BJ (cell line): ENCODE measurements around the gene TMEM272. TPM values are rescaled to one million over a fixed set of nuclear protein-coding genes. Genes with fewer than 3 reads are reported as not detected.

Experiments
- CTCF ChIA-PET: fragments of 350-600 bp; formaldehyde crosslinking; extraction: SDS; loops from one replicate; lab custom pipeline; 2021; ENCODE audit warnings: antibody characterized with exemption, inconsistent platforms; lab: Yijun Ruan, JAX
- POLR2A ChIA-PET: fragments of 300-600 bp; sonication (Branson Sonifier 250); formaldehyde crosslinking; extraction: SDS; loops from one replicate; lab custom pipeline; 2021; ENCODE audit warnings: antibody characterized with exemption; lab: Charles Lee
- DNase-seq: peaks from one replicate; pipeline ENCODE4 v3.0.0-alpha.2; 2011; ENCODE audit warnings: low read depth
- H3K27me3 ChIP-seq: 2 replicates; pipeline ENCODE4 v1.6.0; 2011; ENCODE audit warnings: low read length; ENCODE audit not compliant: control insufficient read depth, insufficient read depth
- H3K36me3 ChIP-seq: 2 replicates; pipeline ENCODE4 v1.5.1; 2011; ENCODE audit warnings: low read length; ENCODE audit not compliant: control insufficient read depth, insufficient read depth
- H3K4me3 ChIP-seq: 2 replicates; pipeline ENCODE4 v1.5.1; 2011; ENCODE audit warnings: low read depth, mild to moderate bottlenecking, control low read depth, low read length
- CTCF ChIP-seq: IDR thresholded peaks from 2 replicates; pipeline ENCODE4 v1.5.1; 2011; ENCODE audit warnings: low read depth, mild to moderate bottlenecking, control low read depth, inconsistent platforms, low read length, moderate library complexity; ENCODE audit not compliant: insufficient read depth
- polyA plus RNA-seq: library from polyadenylated mRNA; depleted of rRNA; stranded (reverse); fragments of >200 nt; gene quantifications from 2 replicates; pipeline ENCODE4 v1.2.3, GENCODE V29; 2011

The TMEM272 gene
- polyA plus RNA-seq, 1 experiment = not detected

DNA sequence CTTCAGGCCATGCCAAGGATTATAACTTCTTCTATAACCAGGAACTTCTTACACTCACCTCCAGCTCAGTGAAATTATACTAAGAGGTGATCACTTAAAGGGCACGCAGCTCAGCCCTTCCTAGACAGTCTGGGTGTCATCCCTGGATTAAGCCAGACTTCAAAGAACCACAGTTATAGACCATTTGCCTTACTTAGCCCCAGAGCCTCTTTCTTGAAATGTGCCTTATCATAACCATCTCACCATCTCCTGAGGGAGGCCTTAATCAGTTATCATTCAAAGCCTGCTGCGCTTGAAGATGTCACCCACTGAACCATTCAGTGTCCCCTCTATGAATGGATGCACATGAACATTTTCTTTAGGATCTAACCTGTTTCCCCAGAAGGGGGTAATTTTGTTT, 30.9 kb downstream of the TMEM272 start:
- Histone ChIP-seq H3K4me3 (no peak overlapping the region), H3K36me3 (no peaks in the 10 kb centered on the region), H3K27me3 (peaks cover 16% of the 10 kb centered on the region)
- ChIA-PET POLR2A (no interaction called here), CTCF (interaction anchor here (0.7 to 4.8 kb wide), 11 partner anchors 8 to 422 kb away, joined by 3 to 42 read pairs (median 4); partner anchors contain the start of gene NEK5)
- TF ChIP-seq CTCF = no peak
- DNase-seq = no peak

GRCh38 chr13:51811920-51812451, 33.0 kb downstream of the TMEM272 start:
- CTCF ChIA-PET = interaction anchor here (1.3 to 4.8 kb wide), 2 partner anchors 14 to 316 kb away, joined by 4 to 42 read pairs; partner anchors contain the start of gene NEK5
- no peak for DNase-seq
- Histone ChIP-seq H3K27me3 (peaks cover 6% of the 10 kb centered on the region), H3K36me3 (no peaks in the 10 kb centered on the region), H3K4me3 (no peak overlapping the region)
- no peak for TF ChIP-seq CTCF
- POLR2A ChIA-PET = no interaction called here

GRCh38 chr13:51811046-51811445, 33.9 kb downstream of the TMEM272 start:
- no peak for TF ChIP-seq CTCF
- peaks cover 6% of the 10 kb centered on the region for H3K27me3 ChIP-seq
- no peak for DNase-seq
- no peaks in the 10 kb centered on the region for H3K36me3 ChIP-seq
- H3K4me3 ChIP-seq = no peak overlapping the region
- ChIA-PET CTCF (interaction anchor here (0.8 to 1.4 kb wide), 2 partner anchors 17 to 524 kb away, joined by 3 to 5 read pairs; no protein-coding TSS in a partner anchor), POLR2A (no interaction called here)

- no peak overlapping the region for H3K4me3 ChIP-seq
- POLR2A ChIA-PET = no interaction called here
- H3K36me3 ChIP-seq = no peaks in the 10 kb centered on the region
- CTCF ChIA-PET = no interaction called here
- H3K27me3 ChIP-seq = peaks cover 1% of the 10 kb centered on the region; the same call in 1 of the 2 replicates
- TF ChIP-seq CTCF = no peak
- DNase-seq = no peak
These were observed 36.2 kb downstream of the TMEM272 start for GRCh38 chr13:51808811-51809210.

- no peak for DNase-seq
- Histone ChIP-seq H3K4me3 (no peak overlapping the region), H3K36me3 (no peaks in the 10 kb centered on the region), H3K27me3 (no peaks in the 10 kb centered on the region)
- CTCF ChIA-PET = interaction anchor here (1.3 to 3.0 kb wide), 2 partner anchors 9 to 25 kb away, joined by 3 to 13 read pairs; no protein-coding TSS in a partner anchor
- no peak for TF ChIP-seq CTCF
- POLR2A ChIA-PET = no interaction called here
These were observed 37.9 kb downstream of the TMEM272 start for GRCh38 chr13:51807041-51807440.
